ENCODE data around the gene PPP6R3.

Gene PPP6R3

DNA sequence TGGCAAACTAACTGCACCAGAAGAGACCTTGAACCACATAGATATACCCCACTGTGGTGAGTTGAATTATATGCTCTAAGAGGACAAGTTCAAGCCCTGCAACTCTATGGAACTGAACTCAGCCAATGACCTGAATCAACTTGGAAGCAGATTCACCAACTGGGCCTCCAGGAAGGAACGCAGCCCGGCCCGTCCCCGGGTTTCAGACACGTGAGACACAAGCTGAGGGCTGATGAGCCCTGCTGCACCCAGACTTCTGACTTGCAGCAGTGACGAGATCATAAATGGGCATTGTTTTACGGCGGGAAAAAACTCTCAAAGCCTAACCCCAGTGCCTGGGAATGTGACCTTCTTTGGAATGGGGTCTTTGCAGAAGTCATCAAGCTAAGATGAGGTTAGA lies 195.3 kb downstream of the PPP6R3 start:
- DNase-seq: no peak

DNA sequence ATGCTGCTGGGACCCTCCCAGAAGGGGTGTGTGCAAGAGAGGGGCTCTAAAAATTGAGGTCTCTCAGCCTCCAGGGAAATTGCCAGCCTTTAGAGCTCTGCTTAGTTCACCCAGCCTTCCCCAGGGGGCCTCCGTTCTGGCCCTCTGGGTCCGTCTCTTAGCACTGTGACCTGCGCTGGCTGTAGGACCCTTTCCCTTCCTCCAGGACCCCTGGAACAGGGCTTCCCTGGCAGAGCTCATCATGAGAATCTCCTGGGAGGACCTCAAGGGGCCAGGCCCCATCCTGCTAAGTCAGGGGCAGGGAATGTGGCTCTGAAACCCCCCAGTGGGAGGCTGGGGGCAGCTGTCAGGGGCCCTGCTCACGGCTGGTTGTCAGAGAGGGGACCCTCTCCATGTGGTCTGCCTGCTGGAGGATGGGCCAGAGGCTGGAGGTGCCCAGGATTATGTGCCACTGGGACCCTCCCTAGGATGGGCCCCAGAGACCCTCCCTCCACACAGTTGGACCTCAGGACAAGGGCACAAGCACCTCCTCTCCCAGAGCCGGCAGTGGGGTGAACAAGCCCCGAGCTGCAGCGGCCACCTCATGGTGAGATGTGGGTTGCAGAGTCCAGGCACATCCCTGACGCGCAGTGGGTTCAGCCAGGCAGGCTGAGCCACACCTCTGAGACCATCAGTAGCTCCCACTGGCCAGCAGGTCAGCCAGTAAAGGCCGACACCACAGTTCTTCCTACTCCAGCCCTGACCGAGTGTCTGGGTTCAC lies 196.6 kb downstream of the PPP6R3 start:
- DNase-seq: no peak

DNA sequence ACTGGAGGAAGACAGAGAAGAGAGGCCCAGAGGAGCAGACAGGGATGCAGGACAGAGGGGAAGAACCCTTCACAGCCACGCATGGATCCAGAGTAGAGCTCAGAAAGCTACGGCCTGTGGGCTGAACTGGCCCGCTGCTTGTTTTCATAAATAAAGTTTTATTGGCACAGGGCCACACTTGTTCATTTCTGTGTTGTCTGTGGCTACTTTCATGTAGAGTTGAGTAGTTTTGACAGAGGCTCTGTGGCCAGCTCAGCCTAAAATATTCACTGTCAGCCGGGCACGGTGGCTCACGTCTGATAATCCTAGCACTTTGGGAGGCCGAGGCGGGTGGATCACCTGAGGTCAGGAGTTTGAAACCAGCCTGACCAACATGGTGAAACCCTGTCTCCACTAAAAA lies 197.5 kb downstream of the PPP6R3 start:
- no peak for DNase-seq

DNA sequence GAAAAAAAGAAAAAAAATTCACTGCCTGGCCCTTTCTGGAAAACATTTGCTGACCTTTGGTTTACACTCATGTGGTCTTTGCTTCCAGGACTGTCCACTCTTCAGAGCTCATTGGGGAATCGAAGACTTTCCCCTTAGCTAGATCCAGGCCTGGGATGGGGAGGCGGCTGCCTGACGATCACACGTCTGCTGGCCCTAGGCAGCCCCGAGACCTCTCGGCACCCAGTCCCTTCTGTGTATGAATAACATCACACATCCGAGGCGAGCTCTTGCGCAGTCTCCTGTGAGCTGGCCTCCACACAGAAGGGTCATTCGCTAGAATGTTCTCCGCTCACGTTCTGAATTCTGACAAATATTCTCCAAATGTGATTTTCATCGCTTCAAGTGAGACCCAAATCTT lies 198.1 kb downstream of the PPP6R3 start:
- no peak for DNase-seq

DNA sequence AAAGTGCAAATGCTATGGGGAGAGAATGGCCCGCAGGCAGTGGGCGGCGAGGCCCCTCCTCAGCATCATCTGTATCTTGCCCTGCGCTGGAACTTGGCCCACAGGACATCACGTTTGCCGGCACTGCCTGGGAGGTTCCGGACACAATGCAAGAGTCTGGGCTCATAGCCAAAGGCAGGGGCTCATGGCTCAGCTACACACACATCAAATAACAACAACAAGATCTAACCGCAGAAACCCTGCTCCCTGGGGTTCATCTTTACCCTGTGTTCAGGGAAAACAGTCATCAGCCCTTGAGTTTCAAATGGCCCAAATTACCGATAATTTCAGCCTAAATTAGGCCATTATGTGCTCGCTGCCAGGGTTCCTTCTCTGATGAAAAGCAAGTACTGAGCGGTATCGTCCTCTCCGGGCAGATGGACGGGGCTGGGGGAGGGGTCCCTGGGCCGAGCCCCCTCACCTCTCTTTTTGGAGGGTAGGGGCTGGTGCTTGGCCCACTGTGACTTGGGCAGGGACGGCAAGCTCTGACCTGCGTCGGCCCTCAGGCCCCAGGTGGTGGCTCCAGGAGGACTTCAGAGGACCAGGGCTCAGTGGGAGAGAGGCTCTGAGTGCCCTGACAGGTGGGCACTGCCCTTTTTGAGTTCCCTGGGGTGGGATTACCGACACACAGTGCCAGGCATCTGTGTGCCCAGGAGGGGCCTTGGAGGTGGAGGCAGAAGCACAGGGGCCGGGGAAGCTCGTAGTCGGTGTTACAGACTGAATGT lies 198.8 kb downstream of the PPP6R3 start:
- DNase-seq: peak; percentile 68

DNA sequence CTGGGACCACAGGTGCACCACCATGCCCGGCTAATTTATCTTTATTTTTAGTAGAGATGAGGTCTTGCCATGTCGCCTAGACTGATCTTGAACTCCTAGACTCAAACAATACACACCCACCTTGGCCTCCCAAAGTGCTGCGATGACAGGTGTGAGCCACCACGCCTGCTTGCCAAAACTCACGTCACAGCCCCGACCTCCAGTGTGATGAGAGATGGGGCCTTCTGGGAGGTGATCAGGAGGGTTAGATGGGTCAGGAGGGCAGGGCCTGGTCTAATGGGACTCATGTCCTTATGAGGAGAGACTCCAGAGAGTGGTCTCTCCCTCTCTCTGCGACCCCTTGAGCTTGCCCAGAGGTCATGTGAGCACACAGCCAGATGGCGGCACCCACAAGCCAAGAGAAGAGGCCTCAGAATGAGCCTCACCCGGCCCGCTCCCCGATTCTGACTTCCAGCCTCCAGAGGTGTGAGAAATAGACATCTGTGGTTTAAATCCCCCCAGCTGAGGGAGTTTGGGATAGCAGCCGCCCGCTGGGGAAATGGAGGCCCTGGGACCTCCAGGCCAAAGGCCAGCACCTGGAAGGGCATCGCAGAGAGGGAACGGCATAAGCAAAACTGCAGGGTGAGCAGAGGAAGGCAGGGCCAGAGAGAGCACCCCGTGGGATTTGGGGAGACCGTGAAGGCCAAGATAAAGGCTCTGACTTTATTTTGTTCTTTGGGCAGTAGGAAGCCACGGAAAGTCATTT lies 199.7 kb downstream of the PPP6R3 start:
- DNase-seq: no peak

DNA sequence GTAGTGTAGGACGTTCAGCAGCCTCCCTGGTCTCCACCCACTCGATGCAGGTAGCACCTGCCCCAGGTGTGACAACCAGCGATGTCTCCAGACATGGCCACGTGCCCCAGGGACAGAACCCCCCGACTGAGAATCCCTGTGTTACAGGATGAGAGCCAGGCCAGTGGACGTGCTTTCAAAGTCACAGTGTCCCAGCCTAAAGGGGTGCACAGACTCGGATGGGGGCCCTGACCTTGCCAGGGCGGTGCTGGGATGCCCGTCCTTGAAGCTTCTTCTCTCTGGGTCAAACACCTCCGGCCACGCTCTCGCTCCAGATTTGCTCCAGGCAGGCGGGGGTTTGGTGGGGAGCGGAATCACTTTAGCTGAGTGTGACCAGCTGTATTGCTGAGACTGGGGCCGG lies 200.5 kb downstream of the PPP6R3 start:
- no peak for DNase-seq

DNA sequence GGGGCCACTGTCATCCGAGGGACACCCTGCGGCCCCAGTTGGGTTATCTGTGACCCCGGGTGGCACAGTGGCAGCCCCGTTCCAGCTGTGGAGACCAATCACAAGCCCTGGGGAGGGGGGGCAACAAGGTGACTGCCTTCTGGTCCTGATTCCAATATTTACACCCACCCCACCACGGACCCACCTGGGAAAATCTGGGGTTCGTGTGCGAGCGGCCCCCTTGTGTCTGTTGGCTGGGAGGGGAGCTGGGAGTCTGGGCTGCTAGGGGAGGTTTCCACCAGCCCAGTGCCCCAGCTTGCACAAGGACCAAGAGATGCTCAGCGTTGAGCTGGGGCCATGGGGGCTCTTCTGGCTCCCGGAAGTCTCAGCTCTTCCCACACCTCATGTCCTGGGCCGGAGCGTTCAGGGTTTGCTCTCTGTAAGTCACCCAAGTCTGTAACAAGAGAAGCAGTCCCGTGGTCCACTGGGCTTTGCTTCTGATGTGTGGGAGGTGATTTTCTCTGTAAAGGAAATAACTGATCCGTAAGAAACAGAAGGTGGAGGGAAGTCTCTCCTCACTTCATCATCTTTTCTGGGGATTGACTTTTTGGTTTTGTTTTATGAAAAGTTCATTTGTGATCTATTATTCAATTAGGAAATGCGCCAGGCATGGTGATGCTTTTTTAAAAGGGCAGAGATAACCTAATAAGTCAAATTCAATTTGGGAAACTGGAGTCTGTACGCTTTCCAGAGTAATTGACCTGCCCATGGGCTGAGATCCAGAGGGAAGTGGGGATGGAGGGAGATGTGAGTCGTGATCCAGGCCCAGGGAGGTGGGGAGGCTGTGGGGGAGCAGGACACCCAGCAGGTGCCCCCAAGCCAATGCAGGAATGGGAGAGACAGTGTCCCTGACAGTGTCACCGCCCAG lies 201.4 kb downstream of the PPP6R3 start:
- DNase-seq: no peak

DNA sequence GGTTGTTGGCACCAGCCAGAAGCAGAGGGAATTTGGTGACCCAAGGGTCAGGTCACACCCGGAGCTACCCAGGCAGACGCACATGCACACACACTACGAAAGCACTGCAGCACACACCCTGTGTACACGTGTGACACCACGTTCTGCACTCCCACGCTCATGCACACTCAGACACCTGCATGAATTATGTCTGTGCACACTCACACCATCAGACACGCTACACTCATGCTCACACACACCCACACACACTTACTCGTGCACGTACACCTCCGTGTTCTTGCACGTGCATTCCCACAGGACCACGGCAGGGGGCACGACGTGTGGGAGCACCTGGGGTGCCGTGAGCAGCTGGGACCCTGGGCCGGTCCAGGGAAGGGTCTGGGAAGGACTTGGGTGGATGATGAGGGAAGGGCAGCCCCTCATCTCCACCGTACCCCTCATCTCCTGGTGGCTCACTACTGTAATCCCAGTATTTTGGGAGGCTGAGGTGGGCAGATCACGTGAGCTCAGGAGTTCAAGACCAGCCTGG lies 203.0 kb downstream of the PPP6R3 start:
- DNase-seq: no peak

DNA sequence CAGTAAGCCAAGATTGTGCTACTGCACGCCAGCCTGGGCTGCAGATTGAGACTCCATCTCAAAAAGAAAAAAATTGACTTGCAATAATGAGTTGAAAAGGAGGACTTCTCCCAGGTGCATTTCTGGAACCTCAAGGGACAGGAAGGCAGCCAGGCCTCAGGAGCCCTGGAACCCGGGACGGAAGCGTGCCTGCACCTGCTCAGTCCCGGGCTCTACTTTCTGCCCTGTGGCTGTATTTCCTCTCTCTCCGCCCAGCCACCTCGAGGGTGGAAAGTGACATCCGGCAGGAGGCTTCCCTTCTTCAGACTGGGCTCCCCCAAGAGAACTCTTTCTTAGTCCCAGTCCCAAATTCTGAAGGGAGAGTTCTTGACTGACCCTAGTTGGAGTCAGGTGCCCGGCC lies 203.6 kb downstream of the PPP6R3 start:
- DNase-seq: no peak

DNA sequence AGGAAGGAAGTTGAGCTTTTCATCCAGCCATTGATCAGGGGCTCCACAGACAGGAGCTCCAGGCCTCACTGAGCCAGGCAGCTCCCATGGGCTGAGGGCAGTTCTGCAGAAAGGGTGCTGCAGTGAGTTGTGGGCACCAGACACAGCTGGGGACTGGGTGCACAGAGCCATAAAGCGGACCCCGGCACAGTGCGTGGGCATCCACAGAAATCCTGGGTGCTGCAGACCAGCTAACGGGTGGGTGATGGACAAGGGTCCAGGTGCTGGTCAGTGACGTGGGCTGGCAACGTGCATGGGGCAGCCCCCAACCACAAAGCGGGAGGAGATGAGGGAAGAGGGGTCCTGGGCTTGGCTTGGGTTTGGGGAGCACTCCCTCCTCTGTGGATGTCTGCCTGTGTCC lies 204.4 kb downstream of the PPP6R3 start:
- no peak for DNase-seq
